ENCODE data around the gene TSPAN13. TPM values are rescaled to one million over a fixed set of nuclear protein-coding genes. Genes with fewer than 3 reads are reported as not detected.

TSPAN13 gene
- total RNA-seq, 2 experiments from 2014 or later, result 0.47 to 1.0 TPM

DNA sequence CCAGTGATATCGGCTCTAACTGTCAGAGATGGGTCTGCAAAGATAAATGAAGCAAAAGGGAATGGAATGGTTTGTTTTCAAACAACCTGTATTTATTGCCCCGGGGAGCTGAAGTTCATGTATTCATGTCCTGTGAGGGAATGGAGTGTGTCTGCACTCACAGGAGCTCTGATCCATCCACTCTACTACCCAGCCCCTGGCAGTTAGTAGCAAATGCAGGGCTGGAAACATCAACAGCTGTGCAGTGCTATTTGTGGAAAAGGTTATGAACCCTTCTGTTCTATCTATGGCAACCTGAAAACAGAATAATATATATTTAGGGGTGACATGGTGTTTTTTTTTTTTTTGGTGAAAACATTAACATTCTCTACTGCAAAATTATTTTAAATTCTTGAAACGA, 41.4 kb downstream of the TSPAN13 start:
- POLR2A ChIA-PET, result no interaction called here
- H3K4me1 Mint-ChIP-seq (ENCODE audit: low read depth), result no peaks in the 10 kb centered on the region
- CTCF ChIA-PET, result no interaction called here
- no peak for ATAC-seq
- H3K36me3 Mint-ChIP-seq (ENCODE audit: low read depth), result no peaks in the 10 kb centered on the region
- TF ChIP-seq CTCF (IDR thresholded peaks at IDR 0.05), result no peak
- H3K9me3 Mint-ChIP-seq, result no peaks in the 10 kb centered on the region
- H3K27ac Mint-ChIP-seq, result no peak overlapping the region
- H3K4me3 Mint-ChIP-seq, result no peak overlapping the region
- no peak for DNase-seq
- intact Hi-C loops (cut with micrococcal nuclease), result no loop called here
- H3K27me3 Mint-ChIP-seq, result peaks cover 10% of the 10 kb centered on the region

- Mint-ChIP-seq H3K9me3 (no peaks in the 10 kb centered on the region), H3K27me3 (peaks cover 10% of the 10 kb centered on the region), H3K27ac (no peak overlapping the region), H3K4me3 (no peak overlapping the region), H3K4me1 (ENCODE audit: low read depth) (no peaks in the 10 kb centered on the region), H3K36me3 (ENCODE audit: low read depth) (no peaks in the 10 kb centered on the region)
- ATAC-seq, result no peak
- POLR2A ChIA-PET, result no interaction called here
- intact Hi-C loops (cut with micrococcal nuclease), result no loop called here
- CTCF ChIA-PET, result no interaction called here
- TF ChIP-seq CTCF (IDR thresholded peaks at IDR 0.05), result no peak
- DNase-seq, result no peak
Measured at GRCh38 chr7:16795624-16796023, 42.1 kb downstream of the TSPAN13 start.

DNA sequence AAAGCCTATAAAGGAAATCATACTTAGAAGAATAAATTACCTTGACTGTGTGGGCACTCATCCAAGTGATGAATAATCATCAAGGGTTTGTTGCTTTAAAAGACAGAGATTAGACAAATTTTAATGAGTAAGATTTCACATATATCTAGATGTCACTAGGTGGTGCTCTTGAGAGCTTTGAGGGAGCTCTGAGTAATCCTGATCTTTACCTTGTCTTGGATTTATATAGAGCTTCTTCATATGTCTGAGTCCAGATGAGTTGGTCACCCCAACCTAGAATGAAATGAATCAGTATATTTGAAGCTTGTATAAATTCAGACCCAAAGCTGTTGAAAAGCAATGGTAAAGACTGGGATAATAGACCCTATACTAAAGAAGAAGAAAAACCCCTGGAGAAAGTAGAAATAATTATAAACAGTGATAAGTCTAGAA, 47.6 kb downstream of the TSPAN13 start:
- Mint-ChIP-seq H3K4me1 (ENCODE audit: low read depth) (no peaks in the 10 kb centered on the region), H3K36me3 (ENCODE audit: low read depth) (no peaks in the 10 kb centered on the region), H3K27me3 (peaks cover 2% of the 10 kb centered on the region), H3K9me3 (no peaks in the 10 kb centered on the region), H3K4me3 (no peak overlapping the region), H3K27ac (no peak overlapping the region)
- ATAC-seq (peak; percentile 74), DNase-seq (no peak)
- CTCF ChIA-PET, result interaction anchor here (0.7 to 4.1 kb wide), 12 partner anchors 8 to 198 kb away, joined by 3 to 28 read pairs (median 3); no protein-coding TSS in a partner anchor
- intact Hi-C loops (cut with micrococcal nuclease), result loop anchor here (5.0 kb wide), 1 partner anchor 116 kb away; no protein-coding TSS in a partner anchor
- peak; percentile 57 for TF ChIP-seq CTCF (IDR thresholded peaks at IDR 0.05)
- POLR2A ChIA-PET, result no interaction called here

- CTCF ChIA-PET, result interaction anchor here (0.7 to 4.1 kb wide), 12 partner anchors 9 to 199 kb away, joined by 3 to 28 read pairs (median 3); no protein-coding TSS in a partner anchor
- ATAC-seq, result no peak
Measured at GRCh38 chr7:16801579-16801978, 48.0 kb downstream of the TSPAN13 start.

More at GRCh38 chr7:16801579-16801978, 48.0 kb downstream of the TSPAN13 start:
- peaks cover 1% of the 10 kb centered on the region for H3K27me3 Mint-ChIP-seq
- H3K36me3 Mint-ChIP-seq (ENCODE audit: low read depth), result no peaks in the 10 kb centered on the region
- H3K9me3 Mint-ChIP-seq, result no peaks in the 10 kb centered on the region
- H3K27ac Mint-ChIP-seq, result no peak overlapping the region
- DNase-seq, result no peak
- no peak for TF ChIP-seq CTCF (IDR thresholded peaks at IDR 0.05)
- H3K4me1 Mint-ChIP-seq (ENCODE audit: low read depth), result no peaks in the 10 kb centered on the region
- H3K4me3 Mint-ChIP-seq, result no peak overlapping the region
- intact Hi-C loops (cut with micrococcal nuclease), result loop anchor here (5.0 kb wide), 1 partner anchor 116 kb away; no protein-coding TSS in a partner anchor
- POLR2A ChIA-PET, result no interaction called here

All from activated CD8-positive, alpha-beta T cell treated with anti-CD3 and anti-CD28 coated beads for 36 hours (primary cell).